Thyroid gland (tissue), 4 donors: ENCODE data around the gene TRAPPC6A.
"Not testable (repeated sequence)": the region's sequence is repeated elsewhere in the genome, so short reads cannot be mapped to it uniquely, and the experiment has no call there.

Experiments
- POLR2A ChIP-seq, 2 donors: fragments of 450-650 bp; IDR thresholded peaks; one replicate each; pipeline ENCODE4 v1.6.1; 2017; ENCODE audit warnings: antibody characterized with exemption in 2 of 2, mild to moderate bottlenecking in 2 of 2, moderate library complexity in 1 of 2
- TF ChIP-seq, protein P1 (sequence below), 6 experiments: fragments of 200-600 bp in 3 of 6; fragments of 450-650 bp in 3 of 6; sonication (generic) in 3 of 6; IDR thresholded peaks; one replicate each; pipeline ENCODE4 v1.5.1; 2016 to 2019; ENCODE audit warnings: antibody characterized with exemption in 6 of 6, mild to moderate bottlenecking in 2 of 6, inconsistent platforms in 1 of 6, moderate library complexity in 1 of 6

DNA sequence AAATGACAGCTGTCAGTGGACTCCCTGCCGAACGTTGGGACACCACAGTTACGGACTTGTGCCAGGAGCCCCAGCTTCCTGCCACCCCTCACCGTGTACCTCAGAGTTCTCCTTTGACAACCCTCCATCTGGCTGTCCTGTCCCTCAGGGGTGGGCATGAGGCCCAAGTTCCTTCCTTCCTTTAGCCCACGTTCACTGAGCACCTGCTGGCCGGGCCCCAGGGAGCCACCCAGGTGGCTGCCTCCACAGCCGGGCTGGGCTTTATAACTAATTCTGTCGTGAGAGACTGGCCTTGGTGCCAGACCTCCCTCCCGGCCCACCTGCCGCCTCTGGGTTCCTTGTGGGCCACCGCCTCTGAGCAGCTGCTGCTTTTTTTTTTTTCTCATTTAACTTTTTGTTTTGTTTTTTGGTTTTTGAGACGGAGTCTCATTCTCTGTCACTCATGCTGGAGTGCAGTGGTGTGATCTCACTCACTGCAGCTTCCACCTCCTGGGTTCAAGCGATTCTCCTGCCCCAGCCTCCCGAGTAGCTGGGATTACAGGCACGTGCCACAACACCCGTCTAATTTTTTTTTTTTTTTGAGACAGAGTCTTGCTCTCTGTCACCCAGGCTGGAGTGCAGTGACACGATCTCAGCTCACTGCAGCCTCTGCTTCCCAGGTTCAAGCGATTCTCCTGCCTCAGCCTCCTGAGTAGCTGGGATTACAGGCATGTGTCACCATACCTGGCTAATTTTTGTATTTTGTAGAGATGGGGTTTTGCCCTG is 59.3 kb downstream of the TRAPPC6A start:
- not testable (repeated sequence) for TF ChIP-seq POLR2A (IDR thresholded peaks at IDR 0.05)
- TF ChIP-seq, protein P1, sequence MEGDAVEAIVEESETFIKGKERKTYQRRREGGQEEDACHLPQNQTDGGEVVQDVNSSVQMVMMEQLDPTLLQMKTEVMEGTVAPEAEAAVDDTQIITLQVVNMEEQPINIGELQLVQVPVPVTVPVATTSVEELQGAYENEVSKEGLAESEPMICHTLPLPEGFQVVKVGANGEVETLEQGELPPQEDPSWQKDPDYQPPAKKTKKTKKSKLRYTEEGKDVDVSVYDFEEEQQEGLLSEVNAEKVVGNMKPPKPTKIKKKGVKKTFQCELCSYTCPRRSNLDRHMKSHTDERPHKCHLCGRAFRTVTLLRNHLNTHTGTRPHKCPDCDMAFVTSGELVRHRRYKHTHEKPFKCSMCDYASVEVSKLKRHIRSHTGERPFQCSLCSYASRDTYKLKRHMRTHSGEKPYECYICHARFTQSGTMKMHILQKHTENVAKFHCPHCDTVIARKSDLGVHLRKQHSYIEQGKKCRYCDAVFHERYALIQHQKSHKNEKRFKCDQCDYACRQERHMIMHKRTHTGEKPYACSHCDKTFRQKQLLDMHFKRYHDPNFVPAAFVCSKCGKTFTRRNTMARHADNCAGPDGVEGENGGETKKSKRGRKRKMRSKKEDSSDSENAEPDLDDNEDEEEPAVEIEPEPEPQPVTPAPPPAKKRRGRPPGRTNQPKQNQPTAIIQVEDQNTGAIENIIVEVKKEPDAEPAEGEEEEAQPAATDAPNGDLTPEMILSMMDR (IDR thresholded peaks at IDR 0.05): not testable (repeated sequence)
